ENCODE measurements around the gene C1QTNF4. TPM values are rescaled to one million over a fixed set of nuclear protein-coding genes. Genes with fewer than 3 reads are reported as not detected.

Gene C1QTNF4
- polyA plus RNA-seq, 3 donors: 0.84 TPM; not detected in 2

- Mint-ChIP-seq H3K4me1 (peaks cover 48% of the 10 kb centered on the region), H3K36me3 (peaks cover 9 to 10% of the 10 kb centered on the region in 2 donors), H3K27ac (no peak overlapping the region), H3K27me3 (ENCODE audit: low read depth in 3 of 3) (peaks cover 27 to 29% (median 27%) of the 10 kb centered on the region in 3 donors), H3K9me3 (peaks cover 0 to 12% (median 2%) of the 10 kb centered on the region in 7 donors), H3K4me3 (no peak overlapping the region)
- TF ChIP-seq CTCF (IDR thresholded peaks at IDR 0.05): no peak
- 93% methylated on average over 112 of the region's 122 CpGs for WGBS (ENCODE audit: insufficient coverage)
- no peak overlapping the region for H3K9ac ChIP-seq (ENCODE audit: insufficient read depth, low read length, poor library complexity, severe bottlenecking)
- peaks cover 15% of the 10 kb centered on the region for H3K79me2 ChIP-seq (ENCODE audit: insufficient read depth, low read length)
- no peak overlapping the region for H2AFZ ChIP-seq (ENCODE audit: insufficient read depth, low read depth, low read length, poor library complexity, severe bottlenecking)
- no peak overlapping the region for H3K4me2 ChIP-seq (replicated peaks; ENCODE audit: extremely low read depth, low read length, poor library complexity, severe bottlenecking)
- H3K4me3 ChIP-seq (replicated peaks in 1 of 3; ENCODE audit: low read depth in 2 of 3, low read length in 3 of 3): no peak overlapping the region
- intact Hi-C loops (cut with micrococcal nuclease): no loop called here
- peaks cover under 1% of the 10 kb centered on the region in 2 donors for H3K36me3 ChIP-seq (replicated peaks in 1 of 2; ENCODE audit: control insufficient read depth in 1 of 2, insufficient read depth in 2 of 2, low read length in 2 of 2)
- no peak for DNase-seq
- no peak overlapping the region for H3K27ac ChIP-seq (ENCODE audit: low read depth in 1 of 2, low read length in 2 of 2)
- peaks cover 0 to 6% of the 10 kb centered on the region in 2 donors for H3K9me3 ChIP-seq (replicated peaks in 1 of 2; ENCODE audit: control insufficient read depth in 1 of 2, insufficient read depth in 1 of 2, low read length in 2 of 2)
- peaks cover 31 to 47% of the 10 kb centered on the region in 2 donors for H3K4me1 ChIP-seq (ENCODE audit: control insufficient read depth in 1 of 2, insufficient read depth in 2 of 2, low read length in 2 of 2)
- H4K20me1 ChIP-seq (ENCODE audit: insufficient read depth, low read length): no peaks in the 10 kb centered on the region
- peaks cover 16 to 29% of the 10 kb centered on the region in 2 donors for H3K27me3 ChIP-seq (ENCODE audit: control insufficient read depth in 2 of 2, insufficient read depth in 2 of 2, low read length in 2 of 2)
These were observed 4.0 kb downstream of the C1QTNF4 start for GRCh38 chr11:47589977-47590861.

DNA sequence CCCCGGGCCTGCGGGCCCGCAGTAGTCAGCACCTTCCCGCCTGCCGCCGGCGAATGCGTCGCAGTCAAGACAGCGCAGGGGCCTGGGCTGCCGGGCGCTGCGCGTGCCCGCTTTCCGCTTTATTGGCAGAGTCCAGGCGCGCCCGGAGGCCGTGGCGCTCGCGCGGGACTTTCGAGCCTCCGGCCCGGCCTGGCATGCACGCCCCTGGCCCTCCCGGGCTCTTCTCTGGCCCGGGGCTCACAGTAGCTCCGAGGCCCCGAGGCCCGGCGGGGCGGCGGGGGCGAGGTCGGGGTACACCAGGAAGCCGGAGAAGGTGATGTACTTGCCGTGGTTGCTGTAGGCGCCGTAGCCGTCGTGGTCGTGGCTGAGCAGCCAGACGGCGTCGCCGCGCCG is 4.6 kb downstream of the C1QTNF4 start:
- H3K9me3 ChIP-seq (replicated peaks in 1 of 2; ENCODE audit: control insufficient read depth in 1 of 2, insufficient read depth in 1 of 2, low read length in 2 of 2): peaks cover 0 to 6% of the 10 kb centered on the region in 2 donors
- peaks cover 47% of the 10 kb centered on the region for H3K4me1 Mint-ChIP-seq
- no peak for TF ChIP-seq CTCF (IDR thresholded peaks at IDR 0.05)
- peaks cover 15% of the 10 kb centered on the region for H3K79me2 ChIP-seq (ENCODE audit: insufficient read depth, low read length)
- no peak overlapping the region for H2AFZ ChIP-seq (ENCODE audit: insufficient read depth, low read depth, low read length, poor library complexity, severe bottlenecking)
- H3K27me3 Mint-ChIP-seq (ENCODE audit: low read depth in 3 of 3): peaks cover 24 to 25% (median 24%) of the 10 kb centered on the region in 3 donors
- H3K36me3 Mint-ChIP-seq: peaks cover 6 to 16% of the 10 kb centered on the region in 2 donors
- no peaks in the 10 kb centered on the region for H4K20me1 ChIP-seq (ENCODE audit: insufficient read depth, low read length)
- no peak overlapping the region for H3K9ac ChIP-seq (ENCODE audit: insufficient read depth, low read length, poor library complexity, severe bottlenecking)
- peaks cover 0 to 9% (median 2%) of the 10 kb centered on the region in 7 donors for H3K9me3 Mint-ChIP-seq
- H3K4me3 Mint-ChIP-seq: no peak overlapping the region
- H3K4me2 ChIP-seq (replicated peaks; ENCODE audit: extremely low read depth, low read length, poor library complexity, severe bottlenecking): no peak overlapping the region
- peaks cover 13 to 23% of the 10 kb centered on the region in 2 donors for H3K27me3 ChIP-seq (ENCODE audit: control insufficient read depth in 2 of 2, insufficient read depth in 2 of 2, low read length in 2 of 2)
- no peak overlapping the region for H3K27ac ChIP-seq (ENCODE audit: low read depth in 1 of 2, low read length in 2 of 2)
- intact Hi-C loops (cut with micrococcal nuclease): no loop called here
- H3K27ac Mint-ChIP-seq: no peak overlapping the region
- H3K4me3 ChIP-seq (replicated peaks in 1 of 3; ENCODE audit: low read depth in 2 of 3, low read length in 3 of 3): no peak overlapping the region
- DNase-seq: no peak
- H3K4me1 ChIP-seq (ENCODE audit: control insufficient read depth in 1 of 2, insufficient read depth in 2 of 2, low read length in 2 of 2): peaks cover 31 to 47% of the 10 kb centered on the region in 2 donors
- WGBS (ENCODE audit: insufficient coverage): 94% methylated on average over 37 of the region's 51 CpGs
- H3K36me3 ChIP-seq (replicated peaks in 1 of 2; ENCODE audit: control insufficient read depth in 1 of 2, insufficient read depth in 2 of 2, low read length in 2 of 2): peaks cover 3 to 7% of the 10 kb centered on the region in 2 donors

Measured in CD14-positive monocyte (primary cell).